K562 (cell line): ENCODE measurements around the gene GDF11. TPM values are rescaled to one million over a fixed set of nuclear protein-coding genes. Genes with fewer than 3 reads are reported as not detected.

Experiments
- ATF1 ChIP-seq, 2 experiments: fragments of 450-650 bp in 1 of 2; IDR thresholded peaks; 2 replicates each; pipeline ENCODE4 v1.6.1; 2016; ENCODE audit warnings: missing compliant biosample characterization in 1 of 2, missing genetic modification characterization in 1 of 2
- EZH2 ChIP-seq: IDR thresholded peaks from 2 replicates; pipeline ENCODE4 v1.6.1; 2012; ENCODE audit warnings: low read depth, mild to moderate bottlenecking, inconsistent platforms, low read length, borderline replicate concordance
- GATA2 ChIP-seq: sonication (generic); formaldehyde crosslinking; IDR thresholded peaks from 2 replicates; pipeline ENCODE4 v1.4.0; 2020; ENCODE audit warnings: mild to moderate bottlenecking, missing genetic modification reagents
- PML ChIP-seq: IDR thresholded peaks from 2 replicates; pipeline ENCODE4 v1.6.1; 2012; ENCODE audit warnings: low read length, inconsistent platforms
- SAP30 ChIP-seq: fragments of 200-600 bp; sonication (generic); IDR thresholded peaks from 2 replicates; pipeline ENCODE4 v1.6.1; 2012; ENCODE audit warnings: borderline replicate concordance, low read depth, mild to moderate bottlenecking, moderate library complexity, low read length, control low read depth, inconsistent platforms; ENCODE audit not compliant: insufficient read depth, poor library complexity, severe bottlenecking
- SMAD4 ChIP-seq: fragments of 250-450 bp; sonication (Bioruptor Pico); conservative IDR thresholded peaks from 2 replicates; pipeline ENCODE4 v1.8.0; 2021; ENCODE audit warnings: inconsistent platforms, mild to moderate bottlenecking, moderate library complexity
- SMARCA4 ChIP-seq: fragments of 450-650 bp; IDR thresholded peaks from 2 replicates; pipeline ENCODE4 v1.6.1; 2016
- TBP ChIP-seq: optimal IDR thresholded peaks from 2 replicates; pipeline ENCODE3; 2011; ENCODE audit warnings: low read depth, low read length, improper control_type of control experiment
- ZNF175 ChIP-seq: fragments of 200-800 bp; sonication (Bioruptor generic); IDR thresholded peaks from 2 replicates; pipeline ENCODE4 v1.6.1; 2016; ENCODE audit warnings: low read depth, mild to moderate bottlenecking, missing genetic modification characterization, missing compliant biosample characterization
- polyA plus RNA-seq, 8 experiments: library from polyadenylated mRNA; depleted of rRNA in 4 of 8; stranded (reverse) in 5 of 8; unstranded in 3 of 8; fragments of >200 nt; fragmentation: Nextera tagmentation in 2 of 8; fragmentation: Illumina TruSeq in 1 of 8; extraction: Ambion mirVana in 2 of 8; extraction: Trizol in 1 of 8; gene quantifications; 2 replicates each; pipeline versions ENCODE4 v1.2.1 to v1.2.3, GENCODE V29; 2011 to 2014; ENCODE audit warnings: inconsistent platforms in 1 of 8, missing spikeins in 1 of 8
- total RNA-seq, 7 experiments: library from RNA; depleted of rRNA in 6 of 7; stranded (reverse); fragments of >200 nt in 6 of 7; fragmentation: Illumina TruSeq in 2 of 7; extraction: Trizol in 2 of 7; gene quantifications; 2 replicates each; pipeline versions ENCODE4 v1.2.1 to v1.2.3, GENCODE V29; 2011 to 2021; ENCODE audit warnings: low replicate concordance in 1 of 7
- TF ChIP-seq, protein P1 (sequence below): fragments of 250-450 bp; sonication (Bioruptor Pico); IDR thresholded peaks from 2 replicates; pipeline ENCODE4 v1.4.0; 2020
- TF ChIP-seq, protein P2 (sequence below): fragments of 250-450 bp; sonication (Bioruptor Pico); IDR thresholded peaks from 2 replicates; pipeline ENCODE4 v1.5.0; 2020; ENCODE audit warnings: mild to moderate bottlenecking, borderline replicate concordance
- TF ChIP-seq, protein P3 (sequence below): fragments of 450-650 bp; IDR thresholded peaks from 2 replicates; pipeline ENCODE4 v1.6.1; 2017; ENCODE audit warnings: antibody characterized with exemption, mild to moderate bottlenecking

GDF11 gene
- total and polyA plus RNA-seq, 9 of the 15 experiments (the other 6 are each of a cell fraction or from before 2014, with no cell fraction given): 1.4 to 15.7 (median 4.8) TPM

DNA sequence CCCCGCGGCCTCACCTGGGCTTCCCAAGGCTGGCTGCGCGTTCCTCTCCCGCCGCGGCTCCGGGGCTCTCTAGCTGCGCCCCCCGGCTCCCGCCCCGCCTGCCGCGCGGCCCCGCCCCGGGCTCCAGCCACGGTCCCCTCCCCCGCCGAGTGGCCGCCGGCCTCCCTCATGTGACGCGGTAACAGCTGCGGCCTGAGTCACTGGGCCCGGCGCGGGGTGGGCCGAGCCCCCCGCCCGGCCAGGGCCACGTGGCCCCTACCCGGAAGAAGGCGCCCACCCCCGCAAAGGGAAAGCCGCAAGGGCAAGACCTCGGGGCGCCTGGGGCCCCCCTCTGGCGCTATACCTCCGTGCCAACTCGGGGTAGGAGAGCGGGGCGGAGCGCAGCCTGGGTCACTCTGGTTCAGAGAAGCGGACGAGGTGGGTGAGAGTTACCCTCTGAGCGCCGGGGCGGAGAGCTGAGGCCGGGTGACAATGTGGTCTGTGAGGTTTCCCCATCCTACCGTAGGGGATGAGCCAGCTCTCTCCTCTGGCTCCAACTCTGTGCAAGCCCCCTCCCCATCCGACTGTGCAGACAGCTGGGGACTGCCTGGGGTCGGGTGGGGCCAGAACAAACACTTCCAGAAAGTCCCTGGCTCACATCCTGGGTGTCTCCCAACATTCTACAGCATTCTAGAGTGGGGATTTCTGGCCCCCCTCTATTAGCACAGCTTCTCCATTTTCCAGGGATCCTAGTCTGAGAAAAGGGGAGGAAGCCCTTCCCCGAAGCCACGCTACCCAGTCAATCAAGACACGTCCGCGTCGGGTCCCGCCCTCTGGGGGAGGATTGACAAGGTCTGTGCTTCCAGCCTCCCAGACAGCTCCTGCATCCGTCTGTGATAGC lies 13.7 kb upstream of the GDF11 start, which contains the start of gene CD63 (continued):
- TF ChIP-seq SAP30 (peak; percentile 85), PML (no peak), SMARCA4 (0 out of 2 replicates have a peak, but pooled peaks have one; percentile 17), ATF1 (CRISPR knock-in tag; IDR thresholded peaks at IDR 0.05) (0 out of 2 replicates have a peak, but pooled peaks have one; percentile 27), ATF1 (tag; IDR thresholded peaks at IDR 0.05) (peak; percentile 90), GATA2 (CRISPR knock-in tag) (no peak), EZH2 (no peak), TBP (peak; percentile 56), ZNF175 (CRISPR knock-in tag) (no peak), SMAD4 (CRISPR knock-in tag) (0 out of 2 replicates have a peak, but pooled peaks have one; percentile 76)
- TF ChIP-seq, protein P1, sequence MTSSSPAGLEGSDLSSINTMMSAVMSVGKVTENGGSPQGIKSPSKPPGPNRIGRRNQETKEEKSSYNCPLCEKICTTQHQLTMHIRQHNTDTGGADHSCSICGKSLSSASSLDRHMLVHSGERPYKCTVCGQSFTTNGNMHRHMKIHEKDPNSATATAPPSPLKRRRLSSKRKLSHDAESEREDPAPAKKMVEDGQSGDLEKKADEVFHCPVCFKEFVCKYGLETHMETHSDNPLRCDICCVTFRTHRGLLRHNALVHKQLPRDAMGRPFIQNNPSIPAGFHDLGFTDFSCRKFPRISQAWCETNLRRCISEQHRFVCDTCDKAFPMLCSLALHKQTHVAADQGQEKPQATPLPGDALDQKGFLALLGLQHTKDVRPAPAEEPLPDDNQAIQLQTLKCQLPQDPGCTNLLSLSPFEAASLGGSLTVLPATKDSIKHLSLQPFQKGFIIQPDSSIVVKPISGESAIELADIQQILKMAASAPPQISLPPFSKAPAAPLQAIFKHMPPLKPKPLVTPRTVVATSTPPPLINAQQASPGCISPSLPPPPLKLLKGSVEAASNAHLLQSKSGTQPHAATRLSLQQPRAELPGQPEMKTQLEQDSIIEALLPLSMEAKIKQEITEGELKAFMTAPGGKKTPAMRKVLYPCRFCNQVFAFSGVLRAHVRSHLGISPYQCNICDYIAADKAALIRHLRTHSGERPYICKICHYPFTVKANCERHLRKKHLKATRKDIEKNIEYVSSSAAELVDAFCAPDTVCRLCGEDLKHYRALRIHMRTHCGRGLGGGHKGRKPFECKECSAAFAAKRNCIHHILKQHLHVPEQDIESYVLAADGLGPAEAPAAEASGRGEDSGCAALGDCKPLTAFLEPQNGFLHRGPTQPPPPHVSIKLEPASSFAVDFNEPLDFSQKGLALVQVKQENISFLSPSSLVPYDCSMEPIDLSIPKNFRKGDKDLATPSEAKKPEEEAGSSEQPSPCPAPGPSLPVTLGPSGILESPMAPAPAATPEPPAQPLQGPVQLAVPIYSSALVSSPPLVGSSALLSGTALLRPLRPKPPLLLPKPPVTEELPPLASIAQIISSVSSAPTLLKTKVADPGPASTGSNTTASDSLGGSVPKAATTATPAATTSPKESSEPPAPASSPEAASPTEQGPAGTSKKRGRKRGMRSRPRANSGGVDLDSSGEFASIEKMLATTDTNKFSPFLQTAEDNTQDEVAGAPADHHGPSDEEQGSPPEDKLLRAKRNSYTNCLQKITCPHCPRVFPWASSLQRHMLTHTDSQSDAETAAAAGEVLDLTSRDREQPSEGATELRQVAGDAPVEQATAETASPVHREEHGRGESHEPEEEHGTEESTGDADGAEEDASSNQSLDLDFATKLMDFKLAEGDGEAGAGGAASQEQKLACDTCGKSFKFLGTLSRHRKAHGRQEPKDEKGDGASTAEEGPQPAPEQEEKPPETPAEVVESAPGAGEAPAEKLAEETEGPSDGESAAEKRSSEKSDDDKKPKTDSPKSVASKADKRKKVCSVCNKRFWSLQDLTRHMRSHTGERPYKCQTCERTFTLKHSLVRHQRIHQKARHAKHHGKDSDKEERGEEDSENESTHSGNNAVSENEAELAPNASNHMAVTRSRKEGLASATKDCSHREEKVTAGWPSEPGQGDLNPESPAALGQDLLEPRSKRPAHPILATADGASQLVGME (CRISPR knock-in tag): 0 out of 2 replicates have a peak, but pooled peaks have one; percentile 52
- TF ChIP-seq, protein P2, sequence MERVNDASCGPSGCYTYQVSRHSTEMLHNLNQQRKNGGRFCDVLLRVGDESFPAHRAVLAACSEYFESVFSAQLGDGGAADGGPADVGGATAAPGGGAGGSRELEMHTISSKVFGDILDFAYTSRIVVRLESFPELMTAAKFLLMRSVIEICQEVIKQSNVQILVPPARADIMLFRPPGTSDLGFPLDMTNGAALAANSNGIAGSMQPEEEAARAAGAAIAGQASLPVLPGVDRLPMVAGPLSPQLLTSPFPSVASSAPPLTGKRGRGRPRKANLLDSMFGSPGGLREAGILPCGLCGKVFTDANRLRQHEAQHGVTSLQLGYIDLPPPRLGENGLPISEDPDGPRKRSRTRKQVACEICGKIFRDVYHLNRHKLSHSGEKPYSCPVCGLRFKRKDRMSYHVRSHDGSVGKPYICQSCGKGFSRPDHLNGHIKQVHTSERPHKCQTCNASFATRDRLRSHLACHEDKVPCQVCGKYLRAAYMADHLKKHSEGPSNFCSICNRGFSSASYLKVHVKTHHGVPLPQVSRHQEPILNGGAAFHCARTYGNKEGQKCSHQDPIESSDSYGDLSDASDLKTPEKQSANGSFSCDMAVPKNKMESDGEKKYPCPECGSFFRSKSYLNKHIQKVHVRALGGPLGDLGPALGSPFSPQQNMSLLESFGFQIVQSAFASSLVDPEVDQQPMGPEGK (CRISPR knock-in tag): no peak
- TF ChIP-seq, protein P3, sequence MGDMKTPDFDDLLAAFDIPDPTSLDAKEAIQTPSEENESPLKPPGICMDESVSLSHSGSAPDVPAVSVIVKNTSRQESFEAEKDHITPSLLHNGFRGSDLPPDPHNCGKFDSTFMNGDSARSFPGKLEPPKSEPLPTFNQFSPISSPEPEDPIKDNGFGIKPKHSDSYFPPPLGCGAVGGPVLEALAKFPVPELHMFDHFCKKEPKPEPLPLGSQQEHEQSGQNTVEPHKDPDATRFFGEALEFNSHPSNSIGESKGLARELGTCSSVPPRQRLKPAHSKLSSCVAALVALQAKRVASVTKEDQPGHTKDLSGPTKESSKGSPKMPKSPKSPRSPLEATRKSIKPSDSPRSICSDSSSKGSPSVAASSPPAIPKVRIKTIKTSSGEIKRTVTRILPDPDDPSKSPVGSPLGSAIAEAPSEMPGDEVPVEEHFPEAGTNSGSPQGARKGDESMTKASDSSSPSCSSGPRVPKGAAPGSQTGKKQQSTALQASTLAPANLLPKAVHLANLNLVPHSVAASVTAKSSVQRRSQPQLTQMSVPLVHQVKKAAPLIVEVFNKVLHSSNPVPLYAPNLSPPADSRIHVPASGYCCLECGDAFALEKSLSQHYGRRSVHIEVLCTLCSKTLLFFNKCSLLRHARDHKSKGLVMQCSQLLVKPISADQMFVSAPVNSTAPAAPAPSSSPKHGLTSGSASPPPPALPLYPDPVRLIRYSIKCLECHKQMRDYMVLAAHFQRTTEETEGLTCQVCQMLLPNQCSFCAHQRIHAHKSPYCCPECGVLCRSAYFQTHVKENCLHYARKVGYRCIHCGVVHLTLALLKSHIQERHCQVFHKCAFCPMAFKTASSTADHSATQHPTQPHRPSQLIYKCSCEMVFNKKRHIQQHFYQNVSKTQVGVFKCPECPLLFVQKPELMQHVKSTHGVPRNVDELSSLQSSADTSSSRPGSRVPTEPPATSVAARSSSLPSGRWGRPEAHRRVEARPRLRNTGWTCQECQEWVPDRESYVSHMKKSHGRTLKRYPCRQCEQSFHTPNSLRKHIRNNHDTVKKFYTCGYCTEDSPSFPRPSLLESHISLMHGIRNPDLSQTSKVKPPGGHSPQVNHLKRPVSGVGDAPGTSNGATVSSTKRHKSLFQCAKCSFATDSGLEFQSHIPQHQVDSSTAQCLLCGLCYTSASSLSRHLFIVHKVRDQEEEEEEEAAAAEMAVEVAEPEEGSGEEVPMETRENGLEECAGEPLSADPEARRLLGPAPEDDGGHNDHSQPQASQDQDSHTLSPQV: peak; percentile 79
